ENCODE measurements around the gene PLEKHM3.

The PLEKHM3 gene

DNA sequence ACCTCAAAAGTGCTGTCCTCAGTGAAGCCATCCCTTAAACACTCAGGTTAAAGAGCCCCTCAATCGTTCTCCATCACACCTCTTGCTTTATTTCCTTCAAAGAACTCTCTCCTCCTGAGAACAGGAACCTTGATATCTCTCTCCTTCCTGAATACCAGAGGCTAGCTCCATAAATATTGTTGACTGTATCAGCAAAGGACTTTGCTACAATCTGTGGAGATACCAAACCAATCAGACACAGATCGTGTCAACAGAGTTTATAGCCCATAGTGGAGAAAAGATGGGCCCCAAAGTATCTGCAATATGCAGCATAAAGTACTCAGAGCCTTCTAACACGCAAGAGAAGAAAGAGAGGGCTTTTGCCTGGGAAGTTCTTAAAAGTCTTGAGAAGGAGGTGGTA is 36.4 kb downstream of the PLEKHM3 start:
- CTCF ChIA-PET = interaction anchor here (0.8 kb wide), 1 partner anchor 946 kb away, joined by 3 read pairs; no protein-coding TSS in a partner anchor
- TF ChIP-seq ZXDB (tag by site-specific recombination; IDR thresholded peaks at IDR 0.05) = no peak
- TF ChIP-seq ZNF133 (tag by site-specific recombination; IDR thresholded peaks at IDR 0.05) = no peak
- TF ChIP-seq ZSCAN5A (tag by site-specific recombination; IDR thresholded peaks at IDR 0.05) = no peak
- TF ChIP-seq ZNF624 (tag by site-specific recombination; IDR thresholded peaks at IDR 0.05) = no peak
- no peak for TF ChIP-seq ZNF398 (tag by site-specific recombination; IDR thresholded peaks at IDR 0.05)
- no peak for TF ChIP-seq KLF17 (tag by site-specific recombination; IDR thresholded peaks at IDR 0.05)

DNA sequence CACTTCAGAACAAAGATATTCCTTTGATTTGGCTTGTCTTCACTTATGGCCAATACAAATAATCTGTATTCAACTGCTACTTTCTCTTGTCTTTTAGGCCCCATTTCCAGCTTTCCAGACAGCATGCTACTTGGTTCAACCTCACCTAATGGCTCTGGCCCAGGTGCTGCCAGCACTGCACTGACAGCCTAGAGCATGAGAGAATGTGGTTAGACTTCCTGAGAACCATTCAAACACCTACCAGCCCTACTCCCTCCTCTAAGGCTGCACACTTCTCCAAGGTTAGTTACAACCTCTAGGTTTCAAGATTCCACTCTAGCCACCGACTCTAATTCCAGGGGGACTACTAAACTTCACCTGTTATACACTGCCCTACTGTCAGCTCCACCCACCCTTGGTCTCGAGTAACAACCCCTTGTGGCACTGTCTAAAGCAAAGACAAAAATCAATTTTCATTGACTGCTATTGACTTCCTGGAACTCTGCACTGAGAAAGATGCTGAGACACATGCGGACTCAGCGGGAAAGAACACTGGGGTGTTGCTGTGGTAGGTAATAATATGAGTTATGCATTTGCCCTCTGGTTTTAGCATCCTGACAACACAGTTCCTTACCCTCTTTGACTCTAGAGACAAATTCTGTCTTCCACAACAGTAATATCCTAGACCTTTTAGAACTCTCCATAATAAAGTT is 38.2 kb downstream of the PLEKHM3 start:
- TF ChIP-seq MYNN (tag by site-specific recombination; IDR thresholded peaks at IDR 0.05; ENCODE audit: borderline replicate concordance) (no peak), ZNF658 (tag by site-specific recombination; IDR thresholded peaks at IDR 0.05) (no peak)
- H3K27ac ChIP-seq (ENCODE audit: extremely low read depth, low read depth, low read length) = no peak overlapping the region
- POLR2A ChIA-PET = no interaction called here
- CTCF ChIA-PET = interaction anchor here (1.1 to 1.9 kb wide), 2 partner anchors 13 to 14 kb away, joined by 4 to 11 read pairs; no protein-coding TSS in a partner anchor
- no peaks in the 10 kb centered on the region for H3K4me1 ChIP-seq (ENCODE audit: control insufficient read depth, insufficient read depth, low read length)
- H3K36me3 ChIP-seq (ENCODE audit: control insufficient read depth in 2 of 2, insufficient read depth in 1 of 2, low read length in 2 of 2) = no peaks in the 10 kb centered on the region
- H3K4me3 ChIP-seq (ENCODE audit: low read depth, low read length) = no peak overlapping the region
- no peaks in the 10 kb centered on the region for H3K9me3 ChIP-seq (ENCODE audit: control insufficient read depth, insufficient read depth, low read depth, low read length)

More for the DNA sequence above, 36.4 kb downstream of the PLEKHM3 start:
- Histone ChIP-seq H3K36me3 (ENCODE audit: control insufficient read depth in 2 of 2, insufficient read depth in 1 of 2, low read length in 2 of 2) (no peaks in the 10 kb centered on the region), H3K4me1 (ENCODE audit: control insufficient read depth, insufficient read depth, low read length) (no peaks in the 10 kb centered on the region), H3K27ac (ENCODE audit: extremely low read depth, low read depth, low read length) (no peak overlapping the region), H3K4me3 (ENCODE audit: low read depth, low read length) (no peak overlapping the region), H3K9me3 (ENCODE audit: control insufficient read depth, insufficient read depth, low read depth, low read length) (no peaks in the 10 kb centered on the region)
- POLR2A ChIA-PET = interaction anchor here (1.1 kb wide), 1 partner anchor 278 kb away, joined by 3 read pairs; no protein-coding TSS in a partner anchor

DNA sequence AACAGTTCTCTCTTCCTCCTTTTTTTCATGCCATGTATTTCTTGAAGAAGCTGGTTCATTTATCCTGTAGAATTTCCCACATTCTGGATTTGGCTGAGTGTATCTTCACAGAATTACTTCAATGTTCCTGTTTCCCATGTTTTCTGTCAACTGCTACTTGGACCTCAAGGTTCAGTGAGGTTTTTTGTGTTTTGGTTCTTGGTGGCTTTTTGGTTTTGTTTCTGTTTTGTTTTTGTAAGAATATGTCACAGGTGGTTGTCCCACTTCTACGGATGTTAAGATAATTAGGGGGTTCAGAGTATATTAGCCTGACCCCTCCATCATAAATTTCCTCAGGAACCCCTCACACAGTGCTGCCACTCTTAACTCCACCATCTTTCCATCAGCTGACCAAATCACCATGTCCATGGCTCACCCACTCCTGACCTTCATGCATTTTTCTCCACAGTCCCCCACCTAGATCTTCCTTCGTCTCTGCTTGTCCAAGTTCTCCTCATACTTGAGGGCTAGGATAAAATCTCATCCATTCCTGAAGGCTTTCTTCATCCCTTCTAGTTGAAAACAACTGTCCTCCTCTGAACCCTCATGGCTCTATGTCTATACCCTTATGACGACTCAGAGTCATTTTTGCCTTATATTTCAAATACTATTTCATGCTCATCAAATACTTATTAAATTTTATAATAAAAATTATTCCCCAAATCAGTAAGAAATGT is 40.4 kb downstream of the PLEKHM3 start:
- POLR2A ChIA-PET = no interaction called here
- CTCF ChIA-PET = interaction anchor here (0.5 kb wide), 1 partner anchor 12 kb away, joined by 7 read pairs; no protein-coding TSS in a partner anchor
- no peak for TF ChIP-seq PRDM2 (tag by site-specific recombination; IDR thresholded peaks at IDR 0.05; ENCODE audit: borderline replicate concordance)
- TF ChIP-seq SALL2 (tag by site-specific recombination; IDR thresholded peaks at IDR 0.05; ENCODE audit: borderline replicate concordance) = no peak
- TF ChIP-seq, protein P1, sequence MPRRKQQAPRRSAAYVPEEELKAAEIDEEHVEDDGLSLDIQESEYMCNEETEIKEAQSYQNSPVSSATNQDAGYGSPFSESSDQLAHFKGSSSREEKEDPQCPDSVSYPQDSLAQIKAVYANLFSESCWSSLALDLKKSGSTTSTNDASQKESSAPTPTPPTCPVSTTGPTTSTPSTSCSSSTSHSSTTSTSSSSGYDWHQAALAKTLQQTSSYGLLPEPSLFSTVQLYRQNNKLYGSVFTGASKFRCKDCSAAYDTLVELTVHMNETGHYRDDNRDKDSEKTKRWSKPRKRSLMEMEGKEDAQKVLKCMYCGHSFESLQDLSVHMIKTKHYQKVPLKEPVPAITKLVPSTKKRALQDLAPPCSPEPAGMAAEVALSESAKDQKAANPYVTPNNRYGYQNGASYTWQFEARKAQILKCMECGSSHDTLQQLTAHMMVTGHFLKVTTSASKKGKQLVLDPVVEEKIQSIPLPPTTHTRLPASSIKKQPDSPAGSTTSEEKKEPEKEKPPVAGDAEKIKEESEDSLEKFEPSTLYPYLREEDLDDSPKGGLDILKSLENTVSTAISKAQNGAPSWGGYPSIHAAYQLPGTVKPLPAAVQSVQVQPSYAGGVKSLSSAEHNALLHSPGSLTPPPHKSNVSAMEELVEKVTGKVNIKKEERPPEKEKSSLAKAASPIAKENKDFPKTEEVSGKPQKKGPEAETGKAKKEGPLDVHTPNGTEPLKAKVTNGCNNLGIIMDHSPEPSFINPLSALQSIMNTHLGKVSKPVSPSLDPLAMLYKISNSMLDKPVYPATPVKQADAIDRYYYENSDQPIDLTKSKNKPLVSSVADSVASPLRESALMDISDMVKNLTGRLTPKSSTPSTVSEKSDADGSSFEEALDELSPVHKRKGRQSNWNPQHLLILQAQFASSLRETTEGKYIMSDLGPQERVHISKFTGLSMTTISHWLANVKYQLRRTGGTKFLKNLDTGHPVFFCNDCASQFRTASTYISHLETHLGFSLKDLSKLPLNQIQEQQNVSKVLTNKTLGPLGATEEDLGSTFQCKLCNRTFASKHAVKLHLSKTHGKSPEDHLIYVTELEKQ (tag by site-specific recombination; IDR thresholded peaks at IDR 0.05; ENCODE audit: borderline replicate concordance) = no peak
- TF ChIP-seq ZNF658 (tag by site-specific recombination; IDR thresholded peaks at IDR 0.05) = no peak
- no peak for TF ChIP-seq REPIN1 (tag by site-specific recombination; IDR thresholded peaks at IDR 0.05; ENCODE audit: low read depth)

More for the DNA sequence above, 40.4 kb downstream of the PLEKHM3 start:
- no peaks in the 10 kb centered on the region for H3K9me3 ChIP-seq (ENCODE audit: control insufficient read depth, insufficient read depth, low read depth, low read length)
- no peak overlapping the region for H3K4me3 ChIP-seq (ENCODE audit: low read depth, low read length)
- H3K27ac ChIP-seq (ENCODE audit: extremely low read depth, low read depth, low read length) = no peak overlapping the region
- H3K4me1 ChIP-seq (ENCODE audit: control insufficient read depth, insufficient read depth, low read length) = no peaks in the 10 kb centered on the region
- no peaks in the 10 kb centered on the region for H3K36me3 ChIP-seq (ENCODE audit: control insufficient read depth in 2 of 2, insufficient read depth in 1 of 2, low read length in 2 of 2)
